ENCODE measurements around the gene SLC30A2. TPM values are rescaled to one million over a fixed set of nuclear protein-coding genes. Genes with fewer than 3 reads are reported as not detected.

SLC30A2 gene
- total and polyA plus RNA-seq, 2 experiments from 2014 or later, result 0.07 TPM; not detected in 1

DNA sequence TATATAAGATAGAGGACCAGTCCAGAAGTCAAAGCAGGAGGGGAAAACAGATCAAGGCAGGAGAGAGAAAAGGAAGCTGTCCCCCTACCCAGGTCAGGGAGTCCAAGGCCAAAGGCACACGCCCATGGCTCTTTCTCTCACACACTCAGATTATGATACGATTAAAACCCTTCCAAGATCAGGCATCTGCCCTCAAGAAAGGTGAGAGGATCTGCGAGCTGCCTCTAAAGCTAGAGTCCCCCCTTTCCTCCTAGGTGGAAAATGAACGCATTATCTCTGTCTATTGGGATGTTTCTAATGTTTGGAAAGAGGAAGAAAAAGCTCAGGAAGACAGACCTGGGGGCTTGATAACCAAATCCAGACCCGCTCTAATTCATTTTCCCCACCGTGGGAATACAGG lies 55.7 kb downstream of the SLC30A2 start (continued):
- TF ChIP-seq JUNB (IDR thresholded peaks at IDR 0.05; ENCODE audit: unreplicated experiment), result no peak
- no peak for TF ChIP-seq EZH2 (IDR thresholded peaks at IDR 0.05; ENCODE audit: low read depth, unreplicated experiment)
- TF ChIP-seq, protein P1, sequence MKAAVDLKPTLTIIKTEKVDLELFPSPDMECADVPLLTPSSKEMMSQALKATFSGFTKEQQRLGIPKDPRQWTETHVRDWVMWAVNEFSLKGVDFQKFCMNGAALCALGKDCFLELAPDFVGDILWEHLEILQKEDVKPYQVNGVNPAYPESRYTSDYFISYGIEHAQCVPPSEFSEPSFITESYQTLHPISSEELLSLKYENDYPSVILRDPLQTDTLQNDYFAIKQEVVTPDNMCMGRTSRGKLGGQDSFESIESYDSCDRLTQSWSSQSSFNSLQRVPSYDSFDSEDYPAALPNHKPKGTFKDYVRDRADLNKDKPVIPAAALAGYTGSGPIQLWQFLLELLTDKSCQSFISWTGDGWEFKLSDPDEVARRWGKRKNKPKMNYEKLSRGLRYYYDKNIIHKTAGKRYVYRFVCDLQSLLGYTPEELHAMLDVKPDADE (IDR thresholded peaks at IDR 0.05), result no peak

DNA sequence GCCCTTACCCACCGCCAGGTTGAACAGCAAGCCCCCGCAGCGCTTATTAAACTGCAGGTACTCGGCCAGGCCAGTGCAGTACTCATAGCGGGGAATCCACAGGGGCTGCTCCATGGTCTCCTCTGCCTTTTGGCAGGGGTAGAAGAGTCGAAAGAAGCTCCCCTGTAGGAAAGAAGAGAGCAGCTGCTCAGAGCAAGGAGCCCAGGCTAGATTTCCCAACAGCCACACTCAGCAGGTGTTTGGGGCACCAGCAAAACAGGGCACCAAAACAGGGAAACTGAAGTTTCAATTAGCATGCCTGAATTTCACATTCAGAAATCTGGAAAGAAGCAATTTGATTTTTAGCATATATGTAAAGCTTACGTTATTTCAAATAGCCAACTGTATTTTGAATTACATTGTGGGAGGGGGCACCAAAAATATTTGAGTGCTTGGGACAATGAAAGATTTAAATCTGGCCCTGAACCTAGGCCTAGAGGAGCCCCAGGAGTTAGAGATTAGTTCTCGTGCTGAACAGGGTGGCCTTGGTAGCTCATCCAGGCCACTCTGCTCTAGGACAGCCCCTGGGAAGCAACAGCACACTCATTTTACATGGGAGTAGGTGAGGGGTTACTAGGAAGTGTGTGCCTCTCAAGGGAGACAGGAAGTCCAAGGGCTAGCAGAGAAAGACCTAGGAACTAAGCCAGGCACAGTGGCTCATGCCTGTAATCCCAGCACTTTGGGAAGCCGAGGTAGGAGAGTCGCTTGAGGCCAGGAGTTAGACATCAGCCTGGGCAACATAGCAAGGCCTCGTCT lies 56.3 kb downstream of the SLC30A2 start:
- Histone ChIP-seq H2AFZ (no peak overlapping the region), H3K79me2 (replicated peaks; ENCODE audit: insufficient read depth) (no peaks in the 10 kb centered on the region), H4K20me1 (replicated peaks; ENCODE audit: insufficient read depth) (no peaks in the 10 kb centered on the region; the same call in 1 of the 2 replicates), H3K4me2 (no peak overlapping the region), H3K27ac (ENCODE audit: low read depth) (no peak overlapping the region), H3K9me2 (ENCODE audit: insufficient read depth) (no peaks in the 10 kb centered on the region), H3K4me1 (ENCODE audit: insufficient read depth) (no peaks in the 10 kb centered on the region), H3K27me3 (ENCODE audit: insufficient read depth) (no peaks in the 10 kb centered on the region), H3K36me3 (ENCODE audit: insufficient read depth) (no peaks in the 10 kb centered on the region), H3K4me3 (no peak overlapping the region), H3F3A (replicated peaks; ENCODE audit: low read depth) (no peaks in the 10 kb centered on the region)
- Mint-ChIP-seq H3K27ac (peak overlapping the region; percentile 87), H3K36me3 (ENCODE audit: low read depth) (peaks cover 8% of the 10 kb centered on the region), H3K4me3 (no peak overlapping the region), H3K27me3 (ENCODE audit: insufficient read depth, low read depth, poor library complexity) (no peaks in the 10 kb centered on the region), H3K9me3 (no peaks in the 10 kb centered on the region; the same call in 2 of the 3 replicates), H3K4me1 (peaks cover 14% of the 10 kb centered on the region)
- TF ChIP-seq ZNF114 (CRISPR knock-in tag; IDR thresholded peaks at IDR 0.05) (no peak), STAT1 (IDR thresholded peaks at IDR 0.05; ENCODE audit: unreplicated experiment) (no peak), EZH2 (IDR thresholded peaks at IDR 0.05; ENCODE audit: low read depth, unreplicated experiment) (no peak), POLR2AphosphoS5 (IDR thresholded peaks at IDR 0.05; ENCODE audit: low read depth) (no peak)
- TF ChIP-seq, protein P2, sequence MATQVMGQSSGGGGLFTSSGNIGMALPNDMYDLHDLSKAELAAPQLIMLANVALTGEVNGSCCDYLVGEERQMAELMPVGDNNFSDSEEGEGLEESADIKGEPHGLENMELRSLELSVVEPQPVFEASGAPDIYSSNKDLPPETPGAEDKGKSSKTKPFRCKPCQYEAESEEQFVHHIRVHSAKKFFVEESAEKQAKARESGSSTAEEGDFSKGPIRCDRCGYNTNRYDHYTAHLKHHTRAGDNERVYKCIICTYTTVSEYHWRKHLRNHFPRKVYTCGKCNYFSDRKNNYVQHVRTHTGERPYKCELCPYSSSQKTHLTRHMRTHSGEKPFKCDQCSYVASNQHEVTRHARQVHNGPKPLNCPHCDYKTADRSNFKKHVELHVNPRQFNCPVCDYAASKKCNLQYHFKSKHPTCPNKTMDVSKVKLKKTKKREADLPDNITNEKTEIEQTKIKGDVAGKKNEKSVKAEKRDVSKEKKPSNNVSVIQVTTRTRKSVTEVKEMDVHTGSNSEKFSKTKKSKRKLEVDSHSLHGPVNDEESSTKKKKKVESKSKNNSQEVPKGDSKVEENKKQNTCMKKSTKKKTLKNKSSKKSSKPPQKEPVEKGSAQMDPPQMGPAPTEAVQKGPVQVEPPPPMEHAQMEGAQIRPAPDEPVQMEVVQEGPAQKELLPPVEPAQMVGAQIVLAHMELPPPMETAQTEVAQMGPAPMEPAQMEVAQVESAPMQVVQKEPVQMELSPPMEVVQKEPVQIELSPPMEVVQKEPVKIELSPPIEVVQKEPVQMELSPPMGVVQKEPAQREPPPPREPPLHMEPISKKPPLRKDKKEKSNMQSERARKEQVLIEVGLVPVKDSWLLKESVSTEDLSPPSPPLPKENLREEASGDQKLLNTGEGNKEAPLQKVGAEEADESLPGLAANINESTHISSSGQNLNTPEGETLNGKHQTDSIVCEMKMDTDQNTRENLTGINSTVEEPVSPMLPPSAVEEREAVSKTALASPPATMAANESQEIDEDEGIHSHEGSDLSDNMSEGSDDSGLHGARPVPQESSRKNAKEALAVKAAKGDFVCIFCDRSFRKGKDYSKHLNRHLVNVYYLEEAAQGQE (IDR thresholded peaks at IDR 0.05; ENCODE audit: unreplicated experiment), result no peak
- TF ChIP-seq, protein P1 (IDR thresholded peaks at IDR 0.05), result no peak
- ATAC-seq (no peak; the same call in 2 of the 3 replicates), DNase-seq (ENCODE audit: low spot score) (no peak)
